ENCODE data around the gene SUPT5H. TPM values are rescaled to one million over a fixed set of nuclear protein-coding genes. Genes with fewer than 3 reads are reported as not detected.
"Not testable (repeated sequence)": the region's sequence is repeated elsewhere in the genome, so short reads cannot be mapped to it uniquely, and the experiment has no call there.

Gene SUPT5H
- total RNA-seq, 1 donor = 75.9 TPM

- no peak for DNase-seq (ENCODE audit: low read depth in 2 of 3, low spot score in 2 of 3)
These were observed 3.9 kb downstream of the SUPT5H start for GRCh38 chr19:39449116-39449797.

- DNase-seq (ENCODE audit: low read depth in 2 of 3, low spot score in 2 of 3) = not testable (repeated sequence)
These were observed 5.9 kb downstream of the SUPT5H start for GRCh38 chr19:39451257-39451656.

- no peak for DNase-seq (ENCODE audit: low read depth in 2 of 3, low spot score in 2 of 3)
These were observed 18.0 kb downstream of the SUPT5H start for GRCh38 chr19:39463403-39463802.

- no peak for DNase-seq (ENCODE audit: low read depth in 2 of 3, low spot score in 2 of 3)
These were observed 20.8 kb downstream of the SUPT5H start for GRCh38 chr19:39465956-39466747.

- DNase-seq (ENCODE audit: low read depth in 2 of 3, low spot score in 2 of 3) = no peak
These were observed 22.6 kb downstream of the SUPT5H start for GRCh38 chr19:39467941-39468340.

- DNase-seq (ENCODE audit: low read depth in 2 of 3, low spot score in 2 of 3) = no peak
These were observed 23.7 kb downstream of the SUPT5H start for GRCh38 chr19:39469036-39469435.

- DNase-seq (ENCODE audit: low read depth in 2 of 3, low spot score in 2 of 3) = no peak
These were observed 24.2 kb downstream of the SUPT5H start for GRCh38 chr19:39469567-39469966.

- DNase-seq (ENCODE audit: low read depth in 2 of 3, low spot score in 2 of 3) = no peak
These were observed 25.4 kb downstream of the SUPT5H start for GRCh38 chr19:39470724-39471339.

GRCh38 chr19:39471756-39472536 lies 26.6 kb downstream of the SUPT5H start:
- DNase-seq (ENCODE audit: low read depth in 2 of 3, low spot score in 2 of 3) = no peak

GRCh38 chr19:39472746-39473442 lies 27.5 kb downstream of the SUPT5H start:
- no peak for DNase-seq (ENCODE audit: low read depth in 2 of 3, low spot score in 2 of 3)

- no peak for DNase-seq (ENCODE audit: low read depth in 2 of 3, low spot score in 2 of 3)
These were observed 28.1 kb downstream of the SUPT5H start for GRCh38 chr19:39473443-39473960.

GRCh38 chr19:39474139-39474620 lies 28.8 kb downstream of the SUPT5H start:
- peak; percentile 54 to 73 (median 64) for DNase-seq (ENCODE audit: low read depth in 2 of 3, low spot score in 2 of 3)

- DNase-seq (ENCODE audit: low read depth in 2 of 3, low spot score in 2 of 3) = no peak
These were observed 30.4 kb downstream of the SUPT5H start for GRCh38 chr19:39475748-39476147.

GRCh38 chr19:39479319-39479801 lies 34.0 kb downstream of the SUPT5H start:
- not testable (repeated sequence) for DNase-seq (ENCODE audit: low read depth in 2 of 3, low spot score in 2 of 3)

GRCh38 chr19:39479916-39480315 lies 34.5 kb downstream of the SUPT5H start:
- no peak for DNase-seq (ENCODE audit: low read depth in 2 of 3, low spot score in 2 of 3)

GRCh38 chr19:39480337-39481228 lies 35.2 kb downstream of the SUPT5H start, which contains the start of gene TIMM50:
TIMM50 (plus strand) TSS chr19:39480838; CDS start chr19:39480854, 16 bp downstream.
- DNase-seq (ENCODE audit: low read depth in 2 of 3, low spot score in 2 of 3) = peak; percentile 85 to 98 (median 95)

GRCh38 chr19:39481229-39481545 lies 35.8 kb downstream of the SUPT5H start:
- peak in 1 of 3 donors; percentile 10 for DNase-seq (ENCODE audit: low read depth in 2 of 3, low spot score in 2 of 3)

- no peak for DNase-seq (ENCODE audit: low read depth in 2 of 3, low spot score in 2 of 3)
These were observed 36.3 kb downstream of the SUPT5H start for GRCh38 chr19:39481676-39482075.

- DNase-seq (ENCODE audit: low read depth in 2 of 3, low spot score in 2 of 3) = no peak
These were observed 37.8 kb downstream of the SUPT5H start for GRCh38 chr19:39483141-39483540.
